Stimulated activated CD8-positive, alpha-beta memory T cell treated with anti-CD3 and anti-CD28 coated beads, Interleukin-12 subunit alpha, Interleukin-12 subunit beta, amount 100 ng/mL, for 24 hours (primary cell): Measurements from ENCODE around the gene MUC5AC.

Experiments
- DNase-seq: peaks from one replicate; pipeline ENCODE4 v3.0.0-alpha.2; 2020; ENCODE audit errors: extremely low read depth

MUC5AC gene

DNA sequence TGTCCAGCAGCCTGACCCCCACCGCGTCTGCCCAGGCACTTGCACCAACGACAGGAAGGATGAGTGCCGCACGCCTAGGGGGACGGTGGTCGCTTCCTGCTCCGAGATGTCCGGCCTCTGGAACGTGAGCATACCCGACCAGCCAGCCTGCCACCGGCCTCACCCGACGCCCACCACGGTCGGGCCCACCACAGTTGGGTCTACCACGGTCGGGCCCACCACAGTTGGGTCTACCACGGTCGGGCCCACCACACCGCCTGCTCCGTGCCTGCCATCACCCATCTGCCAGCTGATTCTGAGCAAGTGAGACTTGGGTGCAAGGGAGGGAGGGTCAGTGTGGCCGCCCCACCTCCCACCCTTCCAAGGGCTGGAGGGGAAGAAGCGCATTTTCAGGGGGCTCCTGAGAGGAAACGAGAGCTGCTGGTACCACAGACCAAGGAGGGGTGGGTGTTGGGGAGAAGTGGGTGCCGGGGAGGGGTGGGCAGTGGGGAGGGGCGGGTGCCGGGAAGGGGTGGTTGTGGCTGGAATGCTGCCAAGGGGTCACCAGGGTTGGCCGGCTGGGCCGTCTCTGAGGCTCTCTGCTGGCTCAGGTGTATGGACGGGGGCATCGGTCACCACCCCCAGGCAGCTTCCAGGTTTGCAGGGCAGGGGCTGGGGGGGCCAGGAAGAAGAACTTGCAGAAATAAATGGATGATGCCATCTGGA is 37.4 kb downstream of the MUC5AC start:
- DNase-seq = no peak

GRCh38 chr11:1195682-1196515 is 38.1 kb downstream of the MUC5AC start:
- no peak for DNase-seq

- no peak for DNase-seq
Observed at GRCh38 chr11:1196516-1197391, 39.0 kb downstream of the MUC5AC start.

- no peak for DNase-seq
Observed at GRCh38 chr11:1197431-1197885, 39.7 kb downstream of the MUC5AC start.

DNA sequence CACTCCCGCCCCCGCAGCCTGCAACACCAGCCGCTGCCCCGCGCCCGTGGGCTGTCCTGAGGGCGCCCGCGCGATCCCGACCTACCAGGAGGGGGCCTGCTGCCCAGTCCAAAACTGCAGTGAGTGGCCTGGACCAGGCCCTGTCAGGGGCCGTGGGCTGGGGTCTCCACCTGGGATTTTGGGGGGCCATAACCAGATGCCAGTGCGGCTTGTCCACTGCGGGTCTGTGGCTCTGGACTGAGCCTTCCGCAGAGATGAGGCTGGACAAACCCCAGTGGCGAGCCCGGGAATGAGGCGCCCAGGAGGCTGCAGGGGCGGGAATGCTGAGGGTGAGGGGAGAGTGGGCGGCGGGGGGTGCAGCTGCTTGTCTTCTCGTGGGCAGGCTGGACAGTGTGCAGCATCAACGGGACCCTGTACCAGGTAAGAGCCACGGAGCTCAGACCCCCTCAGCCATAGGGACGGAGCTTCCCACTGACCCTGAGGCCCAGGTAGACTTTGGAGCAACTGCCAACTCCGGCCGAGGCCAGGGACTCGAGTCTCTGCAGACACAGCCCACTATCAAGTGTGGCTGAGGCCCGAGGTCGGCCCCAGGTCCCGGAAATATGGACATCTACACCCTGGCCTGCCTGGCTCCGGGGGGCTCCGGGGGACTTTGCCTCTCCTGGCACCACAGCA is 40.3 kb downstream of the MUC5AC start:
- DNase-seq = no peak

- no peak for DNase-seq
Observed at GRCh38 chr11:1198561-1199240, 40.9 kb downstream of the MUC5AC start.

GRCh38 chr11:1199241-1199750 is 41.5 kb downstream of the MUC5AC start:
- DNase-seq = no peak

DNA sequence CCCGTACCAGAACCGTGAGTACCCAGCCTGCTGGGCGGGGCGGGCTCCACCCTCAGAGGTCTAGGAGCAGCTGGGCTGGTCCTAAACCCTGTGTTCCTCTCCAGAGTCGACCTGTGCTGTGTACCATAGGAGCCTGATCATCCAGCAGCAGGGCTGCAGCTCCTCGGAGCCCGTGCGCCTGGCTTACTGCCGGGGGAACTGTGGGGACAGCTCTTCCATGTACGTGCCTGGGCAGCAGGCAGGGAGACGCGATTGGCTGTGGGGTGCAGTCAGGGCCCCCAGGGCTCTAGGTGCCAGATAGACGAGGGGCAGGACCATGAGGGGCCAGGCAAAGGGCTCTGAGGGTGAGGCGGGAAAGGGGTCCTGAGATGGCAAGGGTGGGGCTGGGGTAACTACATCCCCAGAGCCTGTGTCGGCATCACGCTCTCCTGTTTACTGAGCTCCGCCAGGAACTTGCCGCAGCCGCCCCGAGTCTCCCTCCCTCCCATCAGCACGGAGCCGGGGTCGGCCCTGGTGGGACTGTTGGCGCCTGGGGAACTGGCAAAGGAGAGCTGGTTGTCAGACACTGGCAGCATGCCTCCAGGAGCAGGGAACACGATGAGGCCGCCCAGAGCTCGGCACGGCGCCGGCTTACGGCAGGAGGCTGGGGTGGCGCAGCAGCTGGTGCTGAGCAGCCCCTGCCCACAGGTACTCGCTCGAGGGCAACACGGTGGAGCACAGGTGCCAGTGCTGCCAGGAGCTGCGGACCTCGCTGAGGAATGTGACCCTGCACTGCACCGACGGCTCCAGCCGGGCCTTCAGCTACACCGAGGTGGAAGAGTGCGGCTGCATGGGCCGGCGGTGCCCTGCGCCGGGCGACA is 42.2 kb downstream of the MUC5AC start:
- DNase-seq = no peak

DNA sequence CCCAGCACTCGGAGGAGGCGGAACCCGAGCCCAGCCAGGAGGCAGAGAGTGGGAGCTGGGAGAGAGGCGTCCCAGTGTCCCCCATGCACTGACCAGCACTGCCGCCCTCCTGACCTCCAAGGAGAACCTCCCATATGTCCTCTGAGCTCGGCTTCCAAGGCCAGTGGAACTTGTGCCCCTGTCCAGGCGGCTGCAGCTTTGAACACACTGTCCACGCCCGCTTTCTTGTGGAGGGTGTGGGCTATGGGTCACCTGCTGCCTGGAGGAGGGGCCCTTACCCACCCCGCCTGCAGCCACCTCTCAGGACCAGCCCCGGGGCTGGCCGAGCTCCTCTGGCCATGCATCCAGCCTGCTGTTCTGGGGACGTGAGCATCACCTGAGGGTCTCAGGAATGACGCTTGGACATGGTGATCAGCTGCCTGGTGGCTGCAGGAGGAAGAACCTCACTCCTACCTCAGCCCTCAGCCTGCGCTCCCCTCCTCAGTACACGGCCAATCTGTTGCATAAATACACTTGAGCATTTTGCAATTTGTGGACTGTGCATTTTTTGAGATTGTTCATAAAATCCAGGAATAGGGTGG is 42.9 kb downstream of the MUC5AC start:
- DNase-seq = no peak

DNA sequence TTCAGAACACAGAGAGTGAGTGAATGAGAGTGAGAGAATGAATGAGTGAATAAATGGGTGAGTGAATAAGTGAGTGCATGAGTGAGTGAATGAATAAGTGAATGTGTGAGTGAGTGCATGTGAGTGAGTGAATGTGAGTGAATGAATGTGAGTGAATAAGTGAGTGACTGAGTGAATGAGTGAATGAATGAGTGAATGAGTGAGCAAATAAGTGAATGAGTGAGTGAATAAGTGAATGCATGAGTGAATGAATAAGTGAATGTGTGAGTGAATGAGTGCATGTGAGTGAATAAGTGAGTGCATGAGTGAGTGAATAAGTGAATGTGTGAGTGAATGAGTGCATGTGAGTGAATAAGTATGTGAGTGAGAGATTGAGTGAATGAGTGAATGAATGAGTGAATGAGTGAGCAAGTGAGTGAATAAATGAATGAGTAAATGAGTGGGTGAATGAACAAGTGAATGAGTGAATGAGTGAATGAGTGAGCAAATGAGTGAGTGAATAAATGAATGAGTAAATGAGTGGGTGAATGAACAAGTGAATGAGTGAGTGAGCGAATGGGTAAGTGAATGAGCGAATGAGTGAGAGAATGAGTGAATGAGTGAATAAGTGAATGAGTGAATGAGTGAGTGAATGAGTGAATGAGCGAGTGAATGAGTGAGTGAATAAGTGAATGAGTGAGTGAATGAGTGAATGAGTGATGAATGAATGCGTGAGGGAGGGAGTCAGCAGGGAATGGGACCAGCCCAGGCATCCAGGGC is 43.8 kb downstream of the MUC5AC start:
- no peak for DNase-seq

DNA sequence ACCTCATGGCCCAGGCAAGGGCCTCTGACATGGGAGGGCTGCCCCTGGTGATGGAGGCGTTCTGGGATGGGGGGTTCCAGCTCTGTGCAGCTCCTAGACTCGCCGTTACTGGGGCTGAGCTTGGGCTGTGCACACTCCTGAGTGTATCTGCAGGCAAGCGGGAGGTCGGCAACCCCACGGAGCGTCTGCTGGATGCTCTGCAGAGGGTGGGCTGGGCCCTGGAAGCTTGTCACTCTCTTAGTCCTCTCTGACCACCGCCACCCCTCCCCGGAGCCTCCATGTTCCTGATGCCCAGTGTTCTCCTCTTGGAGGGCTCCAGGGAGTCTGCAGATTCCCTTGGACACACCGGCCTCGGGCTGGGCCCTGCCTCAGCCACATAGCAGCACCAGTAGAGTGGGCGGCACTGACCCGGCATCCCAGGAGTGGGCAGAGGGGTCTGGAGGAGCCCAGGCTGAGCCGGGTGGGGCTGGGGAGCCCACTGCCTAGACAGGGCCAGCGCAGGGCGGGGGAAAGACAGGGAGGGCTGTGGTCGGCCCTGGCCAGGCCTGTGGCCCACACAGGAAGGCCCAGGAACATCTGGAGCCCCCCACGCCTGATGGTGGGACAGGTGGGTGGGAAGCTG is 44.5 kb downstream of the MUC5AC start:
- no peak for DNase-seq

- peak; percentile 9 for DNase-seq
Observed at GRCh38 chr11:1202776-1203504, 45.2 kb downstream of the MUC5AC start.

DNA sequence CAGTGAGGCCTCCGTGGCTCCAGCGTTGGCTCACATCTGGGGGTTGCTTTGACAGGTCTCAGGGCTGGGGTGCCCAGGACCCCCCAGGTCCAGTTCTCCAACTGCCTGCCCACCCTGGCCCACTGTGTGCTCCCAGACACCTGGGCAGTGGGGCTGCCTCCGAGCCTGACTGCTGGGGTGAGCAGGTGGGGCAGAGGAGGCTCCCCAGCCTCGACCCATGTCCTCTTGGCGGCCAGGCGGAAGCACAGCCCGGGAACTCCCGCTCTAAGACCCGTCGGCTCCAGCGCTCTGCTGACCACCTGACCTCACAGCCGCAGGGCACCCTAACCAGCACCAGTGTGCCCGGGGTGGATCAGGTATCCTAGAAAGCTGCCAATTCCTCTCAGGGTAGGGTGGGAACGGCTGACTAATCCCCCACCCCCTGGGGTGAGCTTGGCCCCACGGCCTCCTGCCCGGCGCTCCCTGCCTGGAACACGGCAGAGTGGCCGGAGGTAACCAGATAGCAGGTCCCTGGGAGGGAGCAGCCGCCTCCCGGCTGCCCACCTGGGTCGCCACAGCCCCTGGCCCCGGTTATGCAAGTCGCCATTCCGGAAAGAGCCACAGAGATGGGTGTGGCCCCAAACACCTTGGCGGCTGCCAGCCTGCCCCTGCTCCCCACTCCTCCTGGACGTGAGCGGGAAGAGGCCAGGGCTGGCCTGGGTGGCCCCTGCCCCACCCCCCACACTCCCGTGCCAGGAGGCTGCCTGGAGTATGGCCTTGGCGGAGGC is 45.9 kb downstream of the MUC5AC start:
- DNase-seq = no peak

GRCh38 chr11:1204381-1205101 is 46.8 kb downstream of the MUC5AC start:
- DNase-seq = no peak

DNA sequence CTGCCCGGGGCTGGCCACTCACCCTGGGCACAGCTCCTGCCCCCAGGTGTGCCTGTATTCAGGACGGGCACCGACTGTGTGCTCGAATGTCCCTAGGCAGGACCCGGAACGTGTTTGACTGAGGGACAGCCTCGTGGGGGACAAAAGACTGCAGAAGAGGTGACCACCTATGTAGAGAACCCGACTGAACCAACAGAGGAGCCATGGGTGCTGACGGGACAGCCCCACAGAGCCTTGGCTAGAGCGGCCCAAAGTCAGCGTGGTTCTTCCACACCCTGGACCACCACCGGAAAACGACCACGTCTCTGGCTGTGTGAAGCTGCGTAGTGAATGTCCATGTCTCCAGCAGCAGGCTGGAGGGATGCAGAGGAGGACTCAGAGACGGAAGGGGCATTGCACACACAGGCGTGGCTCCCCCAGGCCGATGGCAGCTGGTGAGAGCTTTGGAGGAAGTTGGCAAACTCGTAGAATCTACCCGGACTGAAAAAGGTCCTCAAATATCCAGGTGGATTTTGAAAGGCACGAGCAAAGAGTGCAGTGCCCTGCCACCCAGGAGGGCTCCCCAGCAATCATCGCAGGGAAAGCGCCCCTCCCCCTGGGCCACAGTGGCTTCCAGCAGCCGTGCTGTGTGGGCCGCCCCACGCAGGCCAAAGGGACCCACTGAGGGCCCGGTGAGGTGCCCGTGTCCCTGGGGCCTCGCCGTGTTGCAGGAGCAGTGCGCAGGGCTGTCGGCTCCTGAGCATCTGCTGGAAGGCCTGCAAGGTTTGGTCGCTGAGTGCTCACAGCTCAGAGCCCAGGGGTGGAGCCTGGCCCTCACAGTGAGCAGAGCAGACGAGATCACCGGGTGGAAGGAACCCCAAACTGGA is 47.6 kb downstream of the MUC5AC start:
- no peak for DNase-seq
